Pulmonary artery endothelial cell (primary cell): ENCODE data around the gene SMO. TPM values are rescaled to one million over a fixed set of nuclear protein-coding genes. Genes with fewer than 3 reads are reported as not detected.
"Not testable (repeated sequence)": the region's sequence is repeated elsewhere in the genome, so short reads cannot be mapped to it uniquely, and the experiment has no call there.

ENCODE experiments used
- DNase-seq: peaks from one replicate; pipeline ENCODE4 v3.0.0-alpha.2; 2011; ENCODE audit warnings: low read depth, low spot score
- total RNA-seq: library from RNA; depleted of rRNA; stranded (reverse); fragments of >200 nt; gene quantifications from 2 replicates; pipeline ENCODE4 v1.2.3, GENCODE V29; 2014

SMO gene
- total RNA-seq, 1 donor from 2014 or later, result 2.4 TPM

DNA sequence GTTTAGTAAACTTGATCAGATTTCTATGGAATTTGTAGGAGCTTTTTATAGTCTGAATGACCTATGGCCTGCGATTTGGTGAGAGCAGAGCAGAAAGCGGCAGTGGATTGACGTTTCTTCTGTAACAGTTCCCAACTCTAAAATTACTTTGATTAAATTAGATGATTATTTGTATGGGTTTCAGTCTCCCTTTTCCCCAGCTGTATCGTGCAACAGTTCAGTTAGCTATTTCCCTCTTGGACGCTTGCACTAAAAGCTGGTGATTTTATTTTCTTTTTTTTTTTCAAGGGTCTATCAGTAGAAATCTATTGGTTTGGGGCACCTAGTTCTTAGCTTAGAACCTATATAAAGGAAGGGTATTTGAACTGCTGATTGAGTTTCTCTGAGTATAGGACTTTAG, 43.2 kb downstream of the SMO start:
- no peak for DNase-seq

DNA sequence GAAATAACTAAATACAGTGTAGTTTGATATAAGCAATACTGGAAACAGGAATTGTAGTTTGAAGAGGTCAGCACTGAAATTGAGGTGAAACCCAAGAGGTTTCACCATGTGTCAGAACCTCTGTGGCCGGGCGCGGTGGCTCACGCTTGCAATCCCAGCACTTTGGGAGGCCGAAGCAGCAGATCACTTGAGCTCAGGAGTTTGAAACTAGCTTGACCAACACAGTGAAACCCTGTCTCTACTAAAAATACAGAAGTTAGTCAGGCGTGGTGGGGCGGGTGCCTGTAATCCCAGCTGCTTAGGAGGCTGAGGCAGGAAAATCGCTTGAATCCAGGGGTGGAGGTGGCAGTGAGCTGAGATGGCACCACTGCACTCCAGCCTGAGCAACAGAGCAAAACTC, 50.1 kb downstream of the SMO start:
- no peak for DNase-seq

DNA sequence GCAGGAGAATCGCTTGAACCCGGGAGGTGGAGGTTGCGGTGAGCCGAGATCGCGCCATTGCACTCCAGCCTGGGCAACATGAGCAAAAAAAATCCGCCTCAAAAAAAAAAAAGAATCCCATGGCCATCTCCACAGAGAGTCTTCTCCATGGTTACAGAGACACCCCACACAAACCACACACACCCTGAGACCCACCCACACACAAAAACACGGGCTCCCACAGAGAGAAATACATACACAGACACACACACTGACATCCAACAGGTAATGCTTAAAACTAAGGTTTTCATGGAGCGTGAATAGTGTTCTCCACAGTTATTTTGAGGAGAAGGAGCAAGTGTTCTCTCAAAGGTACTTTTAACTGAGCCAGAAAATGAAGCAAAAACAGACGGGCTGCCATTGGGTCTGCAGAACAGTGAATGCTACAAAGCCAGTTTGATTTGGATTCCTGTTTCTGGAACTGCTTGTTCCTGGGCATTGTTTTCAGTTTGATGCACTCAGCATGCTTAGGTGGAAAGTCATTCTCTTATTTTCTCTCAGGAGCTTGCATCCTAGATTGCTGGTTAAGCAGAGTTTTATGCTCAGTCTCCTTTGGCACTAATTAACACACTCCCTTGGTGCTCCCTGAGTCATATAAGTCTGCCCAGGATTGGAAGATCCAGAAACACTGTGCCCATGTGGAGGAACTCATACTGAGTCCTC, 51.8 kb downstream of the SMO start:
- DNase-seq, result no peak

DNA sequence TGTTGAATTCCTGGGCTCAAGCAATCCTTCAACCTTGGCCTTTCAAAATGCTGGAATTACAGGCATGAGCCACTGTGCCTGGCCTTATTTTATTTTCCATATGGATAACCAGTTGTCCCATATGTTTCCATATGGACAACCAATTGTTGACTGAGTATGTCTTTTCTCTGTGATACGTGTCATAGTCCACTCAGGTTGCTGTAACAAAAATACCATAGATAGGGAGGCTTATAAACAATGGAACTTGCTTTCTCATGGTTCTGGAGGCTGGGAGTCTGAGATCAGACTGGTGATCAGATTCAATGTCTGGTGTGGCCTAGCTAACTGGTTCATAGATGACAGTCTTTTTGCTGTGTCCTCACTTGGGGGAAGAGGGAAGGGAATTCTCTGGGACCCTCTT, 55.8 kb downstream of the SMO start:
- DNase-seq, result no peak

DNA sequence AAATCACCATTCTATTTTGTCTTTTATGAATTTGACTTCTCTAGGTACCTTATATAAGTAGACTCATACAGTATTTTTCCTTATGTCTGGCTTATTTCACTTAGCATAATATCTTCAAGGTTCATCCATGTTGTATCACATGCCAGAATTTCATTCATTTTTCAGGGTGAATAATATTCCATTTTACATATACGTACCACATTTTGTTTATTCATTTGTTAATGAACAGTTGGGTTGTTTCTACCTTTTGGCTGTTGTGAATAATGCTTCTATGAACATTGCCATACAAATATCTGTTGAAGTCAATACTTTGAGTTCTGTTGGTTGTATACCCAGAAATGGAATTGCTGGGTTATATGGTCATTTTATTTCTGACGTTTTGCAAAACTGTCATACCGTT, 57.1 kb downstream of the SMO start:
- DNase-seq, result no peak

DNA sequence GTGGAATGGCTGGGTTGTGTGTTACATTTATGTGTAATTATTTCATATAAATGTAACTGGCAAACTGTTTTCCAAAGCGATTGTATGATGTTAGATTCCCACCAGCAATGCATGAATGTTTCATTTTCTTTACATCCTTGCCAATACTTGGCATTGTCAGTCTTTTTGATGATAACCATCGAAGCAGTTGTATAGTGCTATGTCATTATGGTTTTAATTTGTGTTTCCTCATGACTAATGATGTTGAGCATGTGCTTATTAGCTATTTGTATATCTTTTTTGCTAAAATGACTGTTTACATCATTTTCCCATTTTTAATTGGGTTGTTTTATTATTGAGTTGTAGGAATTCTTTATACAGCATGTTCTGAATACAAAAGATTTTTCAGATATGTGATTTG, 58.7 kb downstream of the SMO start:
- DNase-seq, result no peak

DNA sequence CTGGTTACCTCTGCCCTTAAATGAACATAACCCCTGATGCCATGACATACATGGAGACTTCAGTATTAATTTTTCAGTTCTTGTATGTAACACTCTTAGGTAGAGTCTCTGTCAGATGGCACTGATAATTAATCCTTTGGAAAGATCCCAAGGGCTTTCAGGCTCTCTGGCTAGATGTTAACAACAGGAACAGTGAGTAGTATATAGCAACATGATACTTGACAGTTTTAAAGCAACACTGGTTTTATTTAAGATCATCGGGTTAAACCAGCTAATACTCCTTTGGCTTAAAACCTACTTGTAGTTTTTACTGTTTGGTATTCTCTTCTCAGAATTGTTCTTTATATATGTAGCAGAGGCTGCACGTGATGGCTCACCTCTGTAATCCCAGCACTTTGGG, 63.7 kb downstream of the SMO start:
- no peak for DNase-seq

DNA sequence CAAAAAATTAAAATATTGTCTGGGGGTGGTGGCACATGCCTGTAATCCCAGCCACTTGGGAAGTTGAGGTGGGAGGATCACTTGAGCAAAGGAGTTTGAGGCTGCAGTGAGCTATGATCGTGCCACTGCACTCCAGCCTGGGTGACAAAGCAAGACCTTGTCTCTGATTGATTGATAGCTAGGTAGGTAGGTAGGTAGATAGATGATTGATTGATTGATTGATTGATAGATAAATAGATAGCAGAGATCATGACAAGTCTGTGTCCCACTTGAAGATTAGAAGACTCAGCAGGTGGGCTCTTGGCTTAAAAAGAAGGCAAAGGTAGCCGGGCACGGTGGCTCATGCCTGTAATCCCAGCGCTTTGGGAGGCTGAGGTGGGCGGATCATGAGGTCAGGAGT, 64.2 kb downstream of the SMO start:
- not testable (repeated sequence) for DNase-seq

DNA sequence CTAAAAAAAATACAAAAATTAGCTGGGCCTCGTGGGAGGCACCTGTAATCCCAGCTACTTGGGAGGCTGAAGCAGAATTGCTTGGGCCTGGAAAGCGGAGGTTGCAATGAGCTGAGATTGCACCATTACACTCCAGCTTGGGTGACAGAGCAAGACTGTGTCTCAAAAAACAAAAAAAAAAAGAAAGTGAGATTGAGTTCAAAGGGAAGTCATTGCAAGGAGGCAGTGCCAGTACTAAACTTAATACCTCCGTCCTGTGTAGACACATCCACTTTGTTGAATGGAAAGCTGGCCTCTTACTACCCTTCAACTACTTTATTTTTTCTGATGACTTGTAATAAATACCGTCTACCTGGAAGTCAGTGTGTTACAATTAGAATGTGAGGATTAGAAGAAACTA, 67.4 kb downstream of the SMO start:
- no peak for DNase-seq

DNA sequence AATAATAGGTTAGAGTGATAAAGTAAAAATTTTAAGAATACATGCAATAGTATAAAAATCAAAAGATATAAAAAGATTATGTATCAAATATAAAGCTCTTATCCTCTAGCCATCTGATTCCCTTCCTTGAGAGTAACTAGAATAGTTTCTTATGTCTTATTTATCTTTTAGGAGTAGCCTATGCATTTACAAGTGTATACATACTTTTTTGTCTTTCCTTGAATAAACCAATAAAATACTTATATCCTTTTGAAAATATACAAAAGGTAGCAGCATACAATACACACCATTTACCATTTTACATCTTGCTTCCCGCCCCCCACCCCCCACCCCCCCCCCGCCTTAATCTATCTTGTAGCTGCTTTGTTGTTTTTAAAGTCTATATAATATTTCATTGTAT, 67.8 kb downstream of the SMO start:
- DNase-seq, result no peak

DNA sequence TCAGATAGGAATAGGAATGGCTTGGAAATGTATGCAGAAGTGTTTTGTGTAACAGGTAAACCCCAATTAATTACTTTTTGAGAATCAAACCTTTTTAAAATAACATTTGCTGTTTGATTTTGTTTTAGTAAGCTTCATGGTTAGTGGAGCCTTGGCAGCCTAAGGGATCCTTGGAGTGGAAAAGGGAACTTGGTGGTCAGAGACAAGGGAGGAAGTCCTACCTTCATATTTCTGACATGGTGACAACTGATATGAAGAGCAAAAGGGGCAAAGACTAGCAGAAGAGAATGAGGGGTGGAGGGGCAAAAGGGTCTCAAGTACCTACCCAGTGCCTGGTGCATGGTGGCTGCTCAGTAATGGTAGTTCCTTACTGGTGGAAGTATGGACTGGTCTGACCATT, 68.7 kb downstream of the SMO start:
- no peak for DNase-seq

DNA sequence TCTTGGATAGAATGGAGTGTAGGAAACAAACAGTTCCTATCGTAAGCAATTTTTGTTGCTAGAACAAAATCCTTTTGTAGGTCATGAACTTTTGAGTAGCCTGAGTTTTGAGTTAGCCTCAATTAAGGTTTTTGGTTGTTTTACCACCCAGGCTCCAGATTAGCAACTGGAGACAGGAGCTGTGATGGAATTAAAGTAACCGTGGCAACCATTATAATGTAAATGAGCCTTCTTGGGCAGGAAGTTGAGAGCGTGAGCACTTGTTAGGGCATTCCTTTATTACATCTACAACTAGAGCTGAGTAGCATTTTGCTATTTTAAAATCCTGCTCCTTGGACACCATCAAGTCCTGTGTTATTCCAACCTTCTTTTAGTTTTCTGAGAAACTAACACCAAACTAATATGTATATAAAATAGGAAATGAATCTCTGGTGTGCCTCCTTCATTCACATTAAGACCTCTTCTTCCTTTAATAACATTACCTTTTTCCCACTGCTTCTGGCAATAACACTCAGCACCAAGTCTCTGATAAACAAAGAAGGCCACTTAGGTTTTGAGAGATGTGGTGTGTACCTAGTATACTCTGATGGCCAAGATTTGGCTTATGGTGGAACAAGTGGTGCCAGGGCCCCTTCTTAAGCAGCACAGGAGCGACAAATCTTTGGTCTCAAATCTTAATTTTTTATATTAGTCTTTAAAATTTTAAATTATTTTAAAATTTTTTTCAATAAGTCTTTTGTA, 70.4 kb downstream of the SMO start:
- DNase-seq, result no peak

DNA sequence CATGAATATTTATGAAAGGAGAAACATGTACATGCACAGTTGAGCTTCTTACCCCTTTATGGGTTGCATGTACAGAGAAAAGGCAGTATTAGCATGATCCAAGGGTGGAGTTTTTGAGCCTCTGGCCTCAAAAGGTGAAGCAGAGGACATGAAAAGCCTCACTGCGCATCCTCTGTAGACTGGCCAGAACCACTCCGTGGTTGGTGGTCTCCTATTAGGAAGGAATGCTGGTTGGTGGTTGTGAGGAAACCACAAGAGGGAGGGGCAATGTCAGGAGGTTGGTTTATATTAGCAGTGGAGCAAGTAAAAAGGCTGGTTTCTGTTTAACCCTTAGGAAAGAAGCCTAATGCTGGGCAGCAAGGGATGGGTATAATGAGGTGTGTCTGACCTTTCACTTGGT, 73.9 kb downstream of the SMO start:
- no peak for DNase-seq

Other genes with a start within 250 kb of the SMO start
- gene TNPO3, start 133.5 kb upstream of the SMO start, total RNA-seq, result 78.1 and 91.4 TPM in 2 replicates
- 0.07 and 0.28 TPM in 2 replicates for gene TSPAN33, start 43.9 kb upstream of the SMO start, total RNA-seq
- gene AHCYL2, start 36.4 kb downstream of the SMO start, total RNA-seq, result 7.7 and 13.2 TPM in 2 replicates
- gene STRIP2, start 245.8 kb downstream of the SMO start, total RNA-seq, result 6.6 and 17.8 TPM in 2 replicates